ENCODE measurements around the gene PCBP1. TPM values are rescaled to one million over a fixed set of nuclear protein-coding genes. Genes with fewer than 3 reads are reported as not detected.
"Not testable (repeated sequence)": the region's sequence is repeated elsewhere in the genome, so short reads cannot be mapped to it uniquely, and the experiment has no call there.

PCBP1 gene
- polyA plus RNA-seq, 3 donors, result 271 to 339 (median 313) TPM

GRCh38 chr2:70094171-70094977 is 7.1 kb downstream of the PCBP1 start:
- DNase-seq, result no peak

- no peak for DNase-seq
Observed at GRCh38 chr2:70094978-70095719, 7.9 kb downstream of the PCBP1 start.

- DNase-seq, result no peak
Observed at GRCh38 chr2:70095720-70096670, 8.7 kb downstream of the PCBP1 start.

- DNase-seq, result no peak
Observed at GRCh38 chr2:70098032-70098431, 10.8 kb downstream of the PCBP1 start.

- no peak for DNase-seq
Observed at GRCh38 chr2:70099270-70099669, 12.0 kb downstream of the PCBP1 start.

GRCh38 chr2:70101174-70101573 is 13.9 kb downstream of the PCBP1 start:
- DNase-seq, result no peak

GRCh38 chr2:70101686-70102085 is 14.4 kb downstream of the PCBP1 start:
- not testable (repeated sequence) for DNase-seq

GRCh38 chr2:70102323-70102905 is 15.1 kb downstream of the PCBP1 start:
- not testable (repeated sequence) for DNase-seq

- DNase-seq, result no peak
Observed at GRCh38 chr2:70103531-70104061, 16.3 kb downstream of the PCBP1 start.

GRCh38 chr2:70104231-70105111 is 17.2 kb downstream of the PCBP1 start:
- DNase-seq, result peak; percentile 88

- not testable (repeated sequence) for DNase-seq
Observed at GRCh38 chr2:70106138-70106537, 18.9 kb downstream of the PCBP1 start.

- DNase-seq, result not testable (repeated sequence)
Observed at GRCh38 chr2:70110397-70110796, 23.1 kb downstream of the PCBP1 start.

- DNase-seq, result no peak
Observed at GRCh38 chr2:70111752-70112591, 24.7 kb downstream of the PCBP1 start.

GRCh38 chr2:70113359-70114070 is 26.2 kb downstream of the PCBP1 start:
- no peak for DNase-seq

GRCh38 chr2:70115646-70116442 is 28.6 kb downstream of the PCBP1 start:
- DNase-seq, result no peak

- DNase-seq, result no peak
Observed at GRCh38 chr2:70116936-70117552, 29.8 kb downstream of the PCBP1 start.

GRCh38 chr2:70118798-70119454 is 31.6 kb downstream of the PCBP1 start:
- no peak for DNase-seq

Data from renal pelvis (tissue), 4 donors.